GM20431 (cell line): ENCODE results near the gene FBXW8.

Source experiments
- in situ Hi-C: fragments of 300-500 bp; cut with MseI, MboI; formaldehyde crosslinking; loops from one replicate; pipeline ENCODE4 v1.15.0; 2020; ENCODE audit warnings: low sequenced_read_pairs; ENCODE audit not compliant: unreplicated experiment

The FBXW8 gene

GRCh38 chr12:116884871-116885270 is 25.9 kb upstream of the FBXW8 start:
- in situ Hi-C loops, result no loop called here

GRCh38 chr12:116885491-116885890 is 25.3 kb upstream of the FBXW8 start:
- in situ Hi-C loops, result no loop called here

GRCh38 chr12:116887244-116887643 is 23.5 kb upstream of the FBXW8 start:
- in situ Hi-C loops, result no loop called here

- in situ Hi-C loops, result no loop called here
These were observed 22.9 kb upstream of the FBXW8 start for GRCh38 chr12:116887897-116888296.

GRCh38 chr12:116890330-116890729 is 20.4 kb upstream of the FBXW8 start:
- in situ Hi-C loops, result no loop called here

GRCh38 chr12:116891019-116891418 is 19.7 kb upstream of the FBXW8 start:
- in situ Hi-C loops, result no loop called here

- in situ Hi-C loops, result no loop called here
These were observed 18.2 kb upstream of the FBXW8 start for GRCh38 chr12:116892349-116893140.

- in situ Hi-C loops, result no loop called here
These were observed 15.8 kb upstream of the FBXW8 start for GRCh38 chr12:116894913-116895312.

- in situ Hi-C loops, result no loop called here
These were observed 14.3 kb upstream of the FBXW8 start for GRCh38 chr12:116896411-116896924.

GRCh38 chr12:116897476-116897875 is 13.3 kb upstream of the FBXW8 start:
- in situ Hi-C loops, result no loop called here

- in situ Hi-C loops, result no loop called here
These were observed 12.1 kb upstream of the FBXW8 start for GRCh38 chr12:116898669-116899068.

GRCh38 chr12:116901612-116902011 is 9.1 kb upstream of the FBXW8 start:
- in situ Hi-C loops, result no loop called here

GRCh38 chr12:116903818-116904217 is 6.9 kb upstream of the FBXW8 start:
- in situ Hi-C loops, result no loop called here

GRCh38 chr12:116906285-116906684 is 4.5 kb upstream of the FBXW8 start:
- in situ Hi-C loops, result no loop called here

GRCh38 chr12:116910280-116910644 is 488 bp upstream of the FBXW8 start:
- in situ Hi-C loops, result no loop called here

GRCh38 chr12:116915326-116915725 is 4.6 kb downstream of the FBXW8 start:
- in situ Hi-C loops, result no loop called here

GRCh38 chr12:116916122-116916521 is 5.4 kb downstream of the FBXW8 start:
- in situ Hi-C loops, result no loop called here

GRCh38 chr12:116916714-116917114 is 6.0 kb downstream of the FBXW8 start:
- in situ Hi-C loops, result no loop called here

GRCh38 chr12:116918464-116918863 is 7.7 kb downstream of the FBXW8 start:
- in situ Hi-C loops, result no loop called here

- in situ Hi-C loops, result no loop called here
These were observed 8.5 kb downstream of the FBXW8 start for GRCh38 chr12:116919247-116919661.

- in situ Hi-C loops, result no loop called here
These were observed 9.1 kb downstream of the FBXW8 start for GRCh38 chr12:116919706-116920485.
